ENCODE data around the gene ANKFY1. TPM values are rescaled to one million over a fixed set of nuclear protein-coding genes. Genes with fewer than 3 reads are reported as not detected.

ANKFY1 gene
- total and polyA plus RNA-seq, 9 of the 15 experiments (the other 6 are each of a cell fraction or from before 2014, with no cell fraction given) = 4.3 to 25.6 (median 12.2) TPM

DNA sequence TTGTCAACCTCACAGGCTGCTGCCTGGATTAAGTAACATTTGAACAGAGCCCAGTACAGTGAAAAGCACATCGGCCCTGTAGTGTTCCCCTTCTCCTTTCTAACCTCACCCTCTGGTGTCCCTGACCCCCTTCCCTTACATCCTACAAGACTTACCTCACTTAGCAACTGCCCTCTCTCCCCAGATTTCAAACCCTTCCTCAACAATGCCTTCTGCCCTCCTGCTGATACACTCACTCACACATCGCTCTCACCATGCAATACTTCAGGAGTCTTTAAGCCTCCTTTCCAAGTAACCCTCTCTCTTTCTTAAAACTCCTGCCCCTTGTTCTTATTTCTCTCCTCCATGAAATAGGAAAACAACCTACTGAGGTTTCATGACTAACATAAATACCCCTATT, 138.8 kb downstream of the ANKFY1 start (continued):
- TF ChIP-seq E4F1 (CRISPR knock-in tag; IDR thresholded peaks at IDR 0.05; ENCODE audit: borderline replicate concordance) (no peak), ZNF584 (CRISPR knock-in tag; IDR thresholded peaks at IDR 0.05; ENCODE audit: low read depth) (no peak), DACH1 (IDR thresholded peaks at IDR 0.05; ENCODE audit: partially characterized antibody) (no peak), KHSRP (IDR thresholded peaks at IDR 0.05) (no peak), ZNF785 (CRISPR knock-in tag; IDR thresholded peaks at IDR 0.05) (no peak), ZNF311 (CRISPR knock-in tag; IDR thresholded peaks at IDR 0.05) (no peak), DPF2 (IDR thresholded peaks at IDR 0.05) (no peak)
- TF ChIP-seq, protein P1, sequence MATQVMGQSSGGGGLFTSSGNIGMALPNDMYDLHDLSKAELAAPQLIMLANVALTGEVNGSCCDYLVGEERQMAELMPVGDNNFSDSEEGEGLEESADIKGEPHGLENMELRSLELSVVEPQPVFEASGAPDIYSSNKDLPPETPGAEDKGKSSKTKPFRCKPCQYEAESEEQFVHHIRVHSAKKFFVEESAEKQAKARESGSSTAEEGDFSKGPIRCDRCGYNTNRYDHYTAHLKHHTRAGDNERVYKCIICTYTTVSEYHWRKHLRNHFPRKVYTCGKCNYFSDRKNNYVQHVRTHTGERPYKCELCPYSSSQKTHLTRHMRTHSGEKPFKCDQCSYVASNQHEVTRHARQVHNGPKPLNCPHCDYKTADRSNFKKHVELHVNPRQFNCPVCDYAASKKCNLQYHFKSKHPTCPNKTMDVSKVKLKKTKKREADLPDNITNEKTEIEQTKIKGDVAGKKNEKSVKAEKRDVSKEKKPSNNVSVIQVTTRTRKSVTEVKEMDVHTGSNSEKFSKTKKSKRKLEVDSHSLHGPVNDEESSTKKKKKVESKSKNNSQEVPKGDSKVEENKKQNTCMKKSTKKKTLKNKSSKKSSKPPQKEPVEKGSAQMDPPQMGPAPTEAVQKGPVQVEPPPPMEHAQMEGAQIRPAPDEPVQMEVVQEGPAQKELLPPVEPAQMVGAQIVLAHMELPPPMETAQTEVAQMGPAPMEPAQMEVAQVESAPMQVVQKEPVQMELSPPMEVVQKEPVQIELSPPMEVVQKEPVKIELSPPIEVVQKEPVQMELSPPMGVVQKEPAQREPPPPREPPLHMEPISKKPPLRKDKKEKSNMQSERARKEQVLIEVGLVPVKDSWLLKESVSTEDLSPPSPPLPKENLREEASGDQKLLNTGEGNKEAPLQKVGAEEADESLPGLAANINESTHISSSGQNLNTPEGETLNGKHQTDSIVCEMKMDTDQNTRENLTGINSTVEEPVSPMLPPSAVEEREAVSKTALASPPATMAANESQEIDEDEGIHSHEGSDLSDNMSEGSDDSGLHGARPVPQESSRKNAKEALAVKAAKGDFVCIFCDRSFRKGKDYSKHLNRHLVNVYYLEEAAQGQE (IDR thresholded peaks at IDR 0.05; ENCODE audit: borderline replicate concordance) = no peak
- TF ChIP-seq, protein P1 (CRISPR knock-in tag; IDR thresholded peaks at IDR 0.05; ENCODE audit: low read depth) = no peak

All from K562 (cell line).